Neural cell (in vitro differentiated cells): ENCODE results near the gene CEP120. TPM values are rescaled to one million over a fixed set of nuclear protein-coding genes. Genes with fewer than 3 reads are reported as not detected.
"Not testable (repeated sequence)": the region's sequence is repeated elsewhere in the genome, so short reads cannot be mapped to it uniquely, and the experiment has no call there.

Experiments used
- H2AFZ ChIP-seq: fragments of 200-600, 300-800 bp; sonication (generic), shearing (Covaris generic); 2 replicates; pipeline ENCODE4 v1.6.0; 2014; ENCODE audit warnings: low read depth, mild to moderate bottlenecking, antibody characterized with exemption, low read length, moderate library complexity
- H3F3A ChIP-seq: fragments of 200-600 bp; shearing (Covaris generic); 2 replicates; pipeline ENCODE4 v1.6.1; 2016; ENCODE audit warnings: mild to moderate bottlenecking, moderate library complexity, mixed read lengths, antibody characterized with exemption, low read length; ENCODE audit not compliant: insufficient read depth, poor library complexity, severe bottlenecking
- H3K27ac ChIP-seq: fragments of 200-600, 300-800 bp; sonication (generic), shearing (Covaris generic); 2 replicates; pipeline ENCODE4 v1.5.1; 2014; ENCODE audit warnings: mild to moderate bottlenecking, low read length, moderate library complexity
- H3K27me3 ChIP-seq: fragments of 300-800, 200-600 bp; sonication (generic), shearing (Covaris generic); 2 replicates; pipeline ENCODE4 v1.6.0; 2014; ENCODE audit warnings: mild to moderate bottlenecking, low read depth, low read length, moderate library complexity; ENCODE audit not compliant: insufficient read depth
- H3K36me3 ChIP-seq: fragments of 300-800, 200-600 bp; sonication (generic), shearing (Covaris generic); 2 replicates; pipeline ENCODE4 v1.5.1; 2014; ENCODE audit warnings: mild to moderate bottlenecking, antibody characterized with exemption, low read length, moderate library complexity; ENCODE audit not compliant: insufficient read depth
- H3K4me2 ChIP-seq: fragments of 300-800, 200-600 bp; sonication (generic), shearing (Covaris generic); 2 replicates; pipeline ENCODE4 v1.6.0; 2014; ENCODE audit warnings: mild to moderate bottlenecking, low read length
- H3K4me3 ChIP-seq: fragments of 300-800, 200-600 bp; sonication (generic), shearing (Covaris generic); 2 replicates; pipeline ENCODE4 v1.5.1; 2014; ENCODE audit warnings: mild to moderate bottlenecking, low read length, moderate library complexity
- H3K79me2 ChIP-seq: fragments of 200-600 bp; shearing (Covaris generic); replicated peaks from 2 replicates; pipeline ENCODE4 v1.6.0; 2014; ENCODE audit warnings: mild to moderate bottlenecking, low read length, moderate library complexity; ENCODE audit not compliant: insufficient read depth
- H3K9ac ChIP-seq: fragments of 300-800, 200-600 bp; sonication (generic), shearing (Covaris generic); 2 replicates; pipeline ENCODE4 v1.6.1; 2016; ENCODE audit warnings: mild to moderate bottlenecking, low read length, mixed read lengths
- H3K9me2 ChIP-seq: fragments of 200-600 bp; shearing (Covaris generic); 2 replicates; pipeline ENCODE4 v1.6.1; 2016; ENCODE audit warnings: mild to moderate bottlenecking, low read length, mixed read lengths; ENCODE audit not compliant: insufficient read depth
- H3K9me3 ChIP-seq: fragments of 200-600, 300-800 bp; sonication (generic), shearing (Covaris generic); 2 replicates; pipeline ENCODE4 v1.6.1; 2016; ENCODE audit warnings: mild to moderate bottlenecking, mixed run types, low read length, moderate library complexity, mixed read lengths
- H4K20me1 ChIP-seq: fragments of 200-600 bp; shearing (Covaris generic); 2 replicates; pipeline ENCODE4 v1.6.1; 2016; ENCODE audit warnings: mild to moderate bottlenecking, mixed run types; ENCODE audit not compliant: insufficient read depth
- CTCF ChIP-seq: fragments of 450-650 bp; IDR thresholded peaks from 2 replicates; pipeline ENCODE4 v1.5.1; 2014; ENCODE audit warnings: antibody characterized with exemption, mild to moderate bottlenecking, moderate library complexity; ENCODE audit not compliant: poor library complexity, severe bottlenecking
- EP300 ChIP-seq: fragments of 450-650 bp; conservative IDR thresholded peaks from 2 replicates; pipeline ENCODE4 v1.6.1; 2014; ENCODE audit warnings: antibody characterized with exemption, mild to moderate bottlenecking, moderate library complexity; ENCODE audit not compliant: poor library complexity, severe bottlenecking
- EZH2 ChIP-seq: fragments of 200-600, 300-800 bp; shearing (Covaris generic), sonication (generic); IDR thresholded peaks from 2 replicates; pipeline ENCODE4 v1.6.1; 2014; ENCODE audit warnings: antibody characterized with exemption, low read length, borderline replicate concordance, mild to moderate bottlenecking; ENCODE audit not compliant: insufficient read depth, poor library complexity, severe bottlenecking
- MXI1 ChIP-seq: fragments of 450-650 bp; conservative IDR thresholded peaks from 2 replicates; pipeline ENCODE4 v1.6.1; 2014; ENCODE audit warnings: antibody characterized with exemption, mild to moderate bottlenecking; ENCODE audit not compliant: poor library complexity, severe bottlenecking
- POLR2AphosphoS5 ChIP-seq: IDR thresholded peaks from 2 replicates; pipeline ENCODE4 v1.6.1; 2012
- RAD21 ChIP-seq: fragments of 450-650 bp; conservative IDR thresholded peaks from 2 replicates; pipeline ENCODE4 v1.6.1; 2014; ENCODE audit warnings: antibody characterized with exemption, mild to moderate bottlenecking, moderate library complexity
- REST ChIP-seq: IDR thresholded peaks from 2 replicates; pipeline ENCODE4 v1.6.1; 2012; ENCODE audit warnings: borderline replicate concordance
- SMC3 ChIP-seq: fragments of 450-650 bp; conservative IDR thresholded peaks from 2 replicates; pipeline ENCODE4 v1.6.1; 2014; ENCODE audit warnings: antibody characterized with exemption, mild to moderate bottlenecking, moderate library complexity; ENCODE audit not compliant: poor library complexity
- TAF1 ChIP-seq: IDR thresholded peaks from 2 replicates; pipeline ENCODE4 v1.6.1; 2012; ENCODE audit warnings: low read depth
- polyA plus RNA-seq: library from polyadenylated mRNA; depleted of rRNA; stranded (reverse); fragments of >200 nt; gene quantifications from 2 replicates; pipeline ENCODE4 v1.2.3, GENCODE V29; 2014

The CEP120 gene
- polyA plus RNA-seq, 1 donor from 2014 or later: 33.2 TPM

GRCh38 chr5:123433596-123433995, 10.4 kb upstream of the CEP120 start:
- Histone ChIP-seq H3K4me3 (no peak overlapping the region), H3K27me3 (no peaks in the 10 kb centered on the region), H3K36me3 (no peaks in the 10 kb centered on the region), H3K27ac (no peak overlapping the region), H3K9me3 (no peaks in the 10 kb centered on the region), H4K20me1 (no peaks in the 10 kb centered on the region), H3K9ac (no peak overlapping the region), H3K4me2 (no peak overlapping the region), H3K9me2 (no peaks in the 10 kb centered on the region), H3K79me2 (no peaks in the 10 kb centered on the region), H3F3A (no peaks in the 10 kb centered on the region), H2AFZ (no peak overlapping the region)
- no peak for TF ChIP-seq CTCF
- no peak for TF ChIP-seq MXI1
- no peak for TF ChIP-seq TAF1
- TF ChIP-seq SMC3: no peak
- TF ChIP-seq REST: no peak
- no peak for TF ChIP-seq RAD21
- no peak for TF ChIP-seq EZH2
- TF ChIP-seq POLR2AphosphoS5: no peak

GRCh38 chr5:123430441-123430840, 7.2 kb upstream of the CEP120 start:
- not testable (repeated sequence) for H3K79me2 ChIP-seq, H3F3A ChIP-seq, H3K9me3 ChIP-seq, H3K27me3 ChIP-seq, H3K27ac ChIP-seq, H3K4me2 ChIP-seq, H2AFZ ChIP-seq, H4K20me1 ChIP-seq, H3K9me2 ChIP-seq, H3K36me3 ChIP-seq, H3K9ac ChIP-seq, H3K4me3 ChIP-seq

GRCh38 chr5:123429993-123430392, 6.8 kb upstream of the CEP120 start:
- no peaks in the 10 kb centered on the region for H3F3A ChIP-seq
- no peaks in the 10 kb centered on the region for H3K79me2 ChIP-seq
- H2AFZ ChIP-seq: no peak overlapping the region
- no peak overlapping the region for H3K9ac ChIP-seq
- H3K9me3 ChIP-seq: no peaks in the 10 kb centered on the region
- no peaks in the 10 kb centered on the region for H4K20me1 ChIP-seq
- H3K27ac ChIP-seq: no peak overlapping the region
- no peaks in the 10 kb centered on the region for H3K9me2 ChIP-seq
- no peak overlapping the region for H3K4me2 ChIP-seq
- no peak for TF ChIP-seq POLR2AphosphoS5
- no peak for TF ChIP-seq EZH2
- no peak for TF ChIP-seq TAF1
- no peak for TF ChIP-seq MXI1
- TF ChIP-seq RAD21: no peak
- TF ChIP-seq CTCF: no peak
- TF ChIP-seq EP300: no peak
- TF ChIP-seq REST: no peak
- no peak for TF ChIP-seq SMC3
- H3K4me3 ChIP-seq: no peak overlapping the region
- H3K36me3 ChIP-seq: no peaks in the 10 kb centered on the region
- H3K27me3 ChIP-seq: no peaks in the 10 kb centered on the region
